Measurements from ENCODE around the gene NDFIP1.

DNA sequence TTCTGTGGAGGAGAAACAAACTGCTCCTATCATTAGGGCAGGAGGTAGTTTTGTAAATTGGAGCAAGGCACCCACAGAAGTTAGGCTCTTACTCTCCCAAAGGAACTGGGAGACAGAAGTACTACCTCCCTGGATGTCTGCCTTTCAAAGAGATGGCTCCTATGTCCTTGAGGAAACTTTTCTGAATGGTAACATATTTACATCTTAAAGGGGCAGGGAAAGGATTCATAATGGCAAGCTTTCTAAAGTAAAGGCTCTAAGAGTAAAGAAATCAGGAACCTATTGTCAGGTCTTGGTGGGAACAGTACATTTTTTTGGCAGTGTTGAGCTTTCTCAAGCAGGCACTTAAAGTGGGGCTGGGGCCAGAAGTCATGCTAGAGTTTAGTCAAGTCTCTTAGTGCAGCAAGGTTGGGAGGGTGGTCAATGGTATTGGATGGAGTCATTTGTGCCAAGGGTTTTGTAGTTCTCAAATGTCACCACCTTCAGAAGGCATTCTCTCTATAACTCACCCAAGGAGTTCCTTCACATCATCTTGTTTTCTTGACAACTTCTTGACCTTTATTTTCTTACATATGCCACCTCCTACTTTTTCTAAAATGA, 26.3 kb upstream of the NDFIP1 start:
- TF ChIP-seq, protein P1, sequence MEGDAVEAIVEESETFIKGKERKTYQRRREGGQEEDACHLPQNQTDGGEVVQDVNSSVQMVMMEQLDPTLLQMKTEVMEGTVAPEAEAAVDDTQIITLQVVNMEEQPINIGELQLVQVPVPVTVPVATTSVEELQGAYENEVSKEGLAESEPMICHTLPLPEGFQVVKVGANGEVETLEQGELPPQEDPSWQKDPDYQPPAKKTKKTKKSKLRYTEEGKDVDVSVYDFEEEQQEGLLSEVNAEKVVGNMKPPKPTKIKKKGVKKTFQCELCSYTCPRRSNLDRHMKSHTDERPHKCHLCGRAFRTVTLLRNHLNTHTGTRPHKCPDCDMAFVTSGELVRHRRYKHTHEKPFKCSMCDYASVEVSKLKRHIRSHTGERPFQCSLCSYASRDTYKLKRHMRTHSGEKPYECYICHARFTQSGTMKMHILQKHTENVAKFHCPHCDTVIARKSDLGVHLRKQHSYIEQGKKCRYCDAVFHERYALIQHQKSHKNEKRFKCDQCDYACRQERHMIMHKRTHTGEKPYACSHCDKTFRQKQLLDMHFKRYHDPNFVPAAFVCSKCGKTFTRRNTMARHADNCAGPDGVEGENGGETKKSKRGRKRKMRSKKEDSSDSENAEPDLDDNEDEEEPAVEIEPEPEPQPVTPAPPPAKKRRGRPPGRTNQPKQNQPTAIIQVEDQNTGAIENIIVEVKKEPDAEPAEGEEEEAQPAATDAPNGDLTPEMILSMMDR (IDR thresholded peaks at IDR 0.05) = no peak
- TF ChIP-seq POLR2AphosphoS5 (IDR thresholded peaks at IDR 0.05; ENCODE audit: low read depth, low read length) (no peak), SIN3A (IDR thresholded peaks at IDR 0.05; ENCODE audit: borderline replicate concordance, insufficient read depth, low read depth, low read length) (no peak)
- TF ChIP-seq, protein P2, sequence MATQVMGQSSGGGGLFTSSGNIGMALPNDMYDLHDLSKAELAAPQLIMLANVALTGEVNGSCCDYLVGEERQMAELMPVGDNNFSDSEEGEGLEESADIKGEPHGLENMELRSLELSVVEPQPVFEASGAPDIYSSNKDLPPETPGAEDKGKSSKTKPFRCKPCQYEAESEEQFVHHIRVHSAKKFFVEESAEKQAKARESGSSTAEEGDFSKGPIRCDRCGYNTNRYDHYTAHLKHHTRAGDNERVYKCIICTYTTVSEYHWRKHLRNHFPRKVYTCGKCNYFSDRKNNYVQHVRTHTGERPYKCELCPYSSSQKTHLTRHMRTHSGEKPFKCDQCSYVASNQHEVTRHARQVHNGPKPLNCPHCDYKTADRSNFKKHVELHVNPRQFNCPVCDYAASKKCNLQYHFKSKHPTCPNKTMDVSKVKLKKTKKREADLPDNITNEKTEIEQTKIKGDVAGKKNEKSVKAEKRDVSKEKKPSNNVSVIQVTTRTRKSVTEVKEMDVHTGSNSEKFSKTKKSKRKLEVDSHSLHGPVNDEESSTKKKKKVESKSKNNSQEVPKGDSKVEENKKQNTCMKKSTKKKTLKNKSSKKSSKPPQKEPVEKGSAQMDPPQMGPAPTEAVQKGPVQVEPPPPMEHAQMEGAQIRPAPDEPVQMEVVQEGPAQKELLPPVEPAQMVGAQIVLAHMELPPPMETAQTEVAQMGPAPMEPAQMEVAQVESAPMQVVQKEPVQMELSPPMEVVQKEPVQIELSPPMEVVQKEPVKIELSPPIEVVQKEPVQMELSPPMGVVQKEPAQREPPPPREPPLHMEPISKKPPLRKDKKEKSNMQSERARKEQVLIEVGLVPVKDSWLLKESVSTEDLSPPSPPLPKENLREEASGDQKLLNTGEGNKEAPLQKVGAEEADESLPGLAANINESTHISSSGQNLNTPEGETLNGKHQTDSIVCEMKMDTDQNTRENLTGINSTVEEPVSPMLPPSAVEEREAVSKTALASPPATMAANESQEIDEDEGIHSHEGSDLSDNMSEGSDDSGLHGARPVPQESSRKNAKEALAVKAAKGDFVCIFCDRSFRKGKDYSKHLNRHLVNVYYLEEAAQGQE (IDR thresholded peaks at IDR 0.05; ENCODE audit: insufficient read depth in 1 of 2, low read depth in 2 of 2, low read length in 1 of 2) = no peak
